Gastrocnemius medialis (tissue), 4 donors: ENCODE measurements around the gene KIT. TPM values are rescaled to one million over a fixed set of nuclear protein-coding genes. Genes with fewer than 3 reads are reported as not detected.

Source experiments
- ATAC-seq, 2 donors: fragments of 150-250 bp; one replicate each; pipeline ENCODE4 v1.9.1; 2016
- DNase-seq, 2 donors: peaks; one replicate each; pipeline ENCODE4 v3.0.0-alpha.2; 2019
- H3K27ac ChIP-seq, 4 donors: fragments of 200-600 bp; sonication (generic); 1 replicate in 1 of 4; 2 replicates in 3 of 4; pipeline ENCODE4 v1.5.1; 2016 to 2018; ENCODE audit warnings: mild to moderate bottlenecking in 2 of 4, moderate library complexity in 1 of 4
- H3K27me3 ChIP-seq, 3 donors: fragments of 200-600 bp; sonication (generic) in 2 of 3; 1 replicate in 1 of 3; 2 replicates in 2 of 3; pipeline versions ENCODE4 v1.5.1 to v1.6.0; 2016 to 2019; ENCODE audit warnings: mild to moderate bottlenecking in 1 of 3, moderate library complexity in 1 of 3
- H3K36me3 ChIP-seq, 2 donors: fragments of 200-600 bp; sonication (generic) in 1 of 2; one replicate each; pipeline ENCODE4 v1.5.1; 2017 to 2018
- H3K4me1 ChIP-seq, 2 donors: fragments of 200-600 bp; sonication (generic) in 1 of 2; one replicate each; pipeline ENCODE4 v1.5.1; 2016 to 2017; ENCODE audit warnings: mild to moderate bottlenecking in 2 of 2
- H3K4me3 ChIP-seq, 4 donors: fragments of 200-600 bp; sonication (generic) in 3 of 4; 1 replicate in 1 of 4; 2 replicates in 3 of 4; pipeline ENCODE4 v1.5.1; 2016 to 2019; ENCODE audit warnings: mild to moderate bottlenecking in 2 of 4
- H3K9me3 ChIP-seq, 3 donors: fragments of 200-600 bp; sonication (generic) in 2 of 3; 1 replicate in 1 of 3; 2 replicates in 2 of 3; pipeline ENCODE4 v1.5.1; 2016 to 2019
- POLR2A ChIP-seq, 2 donors: fragments of 450-650 bp; IDR thresholded peaks; one replicate each; pipeline ENCODE4 v1.6.1; 2017; ENCODE audit warnings: antibody characterized with exemption in 2 of 2, mild to moderate bottlenecking in 2 of 2, moderate library complexity in 2 of 2
- in situ Hi-C, 4 donors: fragments of 200-750 bp; cut with MboI; loops; one replicate each; pipeline versions ENCODE4 v1.15.0 to v1.8.0; 2017; ENCODE audit warnings: low sequenced_read_pairs in 4 of 4
- intact Hi-C: fragments of 100-400 bp; cut with DNase I; formaldehyde crosslinking; loops from one replicate; pipeline ENCODE4 v1.15.1; 2023; ENCODE audit warnings: low total_unique reads
- total RNA-seq, 4 donors: library from RNA; depleted of rRNA; stranded (reverse); fragments of >200 nt; gene quantifications; one replicate each; pipeline versions ENCODE4 v1.1.0 to v1.2.3, GENCODE V29; 2016
- TF ChIP-seq, protein P1 (sequence below), 5 experiments: fragments of 450-650 bp in 3 of 5; fragments of 200-600 bp in 2 of 5; sonication (generic) in 2 of 5; IDR thresholded peaks in 4 of 5; conservative IDR thresholded peaks in 1 of 5; 1 replicate in 4 of 5; 2 replicates in 1 of 5; pipeline ENCODE4 v1.5.1; 2016 to 2019; ENCODE audit warnings: antibody characterized with exemption in 5 of 5, mild to moderate bottlenecking in 3 of 5, moderate library complexity in 3 of 5

KIT gene
- total RNA-seq, 4 donors from 2014 or later: 0.62 to 2.9 (median 1.9) TPM

- ATAC-seq: no peak
- no peak overlapping the region for H3K4me3 ChIP-seq
- DNase-seq: no peak
- H3K4me1 ChIP-seq: no peaks in the 10 kb centered on the region
- no peaks in the 10 kb centered on the region for H3K36me3 ChIP-seq
- H3K27me3 ChIP-seq: no peaks in the 10 kb centered on the region
- no peak overlapping the region for H3K27ac ChIP-seq
- no peaks in the 10 kb centered on the region for H3K9me3 ChIP-seq
- in situ Hi-C loops (no loop called here), intact Hi-C loops (no loop called here)
- TF ChIP-seq POLR2A (IDR thresholded peaks at IDR 0.05): no peak
- TF ChIP-seq, protein P1, sequence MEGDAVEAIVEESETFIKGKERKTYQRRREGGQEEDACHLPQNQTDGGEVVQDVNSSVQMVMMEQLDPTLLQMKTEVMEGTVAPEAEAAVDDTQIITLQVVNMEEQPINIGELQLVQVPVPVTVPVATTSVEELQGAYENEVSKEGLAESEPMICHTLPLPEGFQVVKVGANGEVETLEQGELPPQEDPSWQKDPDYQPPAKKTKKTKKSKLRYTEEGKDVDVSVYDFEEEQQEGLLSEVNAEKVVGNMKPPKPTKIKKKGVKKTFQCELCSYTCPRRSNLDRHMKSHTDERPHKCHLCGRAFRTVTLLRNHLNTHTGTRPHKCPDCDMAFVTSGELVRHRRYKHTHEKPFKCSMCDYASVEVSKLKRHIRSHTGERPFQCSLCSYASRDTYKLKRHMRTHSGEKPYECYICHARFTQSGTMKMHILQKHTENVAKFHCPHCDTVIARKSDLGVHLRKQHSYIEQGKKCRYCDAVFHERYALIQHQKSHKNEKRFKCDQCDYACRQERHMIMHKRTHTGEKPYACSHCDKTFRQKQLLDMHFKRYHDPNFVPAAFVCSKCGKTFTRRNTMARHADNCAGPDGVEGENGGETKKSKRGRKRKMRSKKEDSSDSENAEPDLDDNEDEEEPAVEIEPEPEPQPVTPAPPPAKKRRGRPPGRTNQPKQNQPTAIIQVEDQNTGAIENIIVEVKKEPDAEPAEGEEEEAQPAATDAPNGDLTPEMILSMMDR (IDR thresholded peaks at IDR 0.05 in 4 of 5, conservative IDR thresholded peaks at IDR 0.05 in 1 of 5): no peak
Observed at GRCh38 chr4:54773022-54773421, 115.3 kb downstream of the KIT start.

- DNase-seq: no peak
- Histone ChIP-seq H3K36me3 (no peaks in the 10 kb centered on the region), H3K27ac (no peak overlapping the region), H3K4me1 (peaks cover 0 to 6% of the 10 kb centered on the region in 2 donors), H3K27me3 (no peaks in the 10 kb centered on the region), H3K9me3 (no peaks in the 10 kb centered on the region), H3K4me3 (no peak overlapping the region)
- no peak for TF ChIP-seq POLR2A (IDR thresholded peaks at IDR 0.05)
- TF ChIP-seq, protein P1 (IDR thresholded peaks at IDR 0.05 in 4 of 5, conservative IDR thresholded peaks at IDR 0.05 in 1 of 5): no peak
- ATAC-seq: no peak
- intact Hi-C loops (no loop called here), in situ Hi-C loops (no loop called here)
Observed at GRCh38 chr4:54779036-54779435, 121.3 kb downstream of the KIT start.

DNA sequence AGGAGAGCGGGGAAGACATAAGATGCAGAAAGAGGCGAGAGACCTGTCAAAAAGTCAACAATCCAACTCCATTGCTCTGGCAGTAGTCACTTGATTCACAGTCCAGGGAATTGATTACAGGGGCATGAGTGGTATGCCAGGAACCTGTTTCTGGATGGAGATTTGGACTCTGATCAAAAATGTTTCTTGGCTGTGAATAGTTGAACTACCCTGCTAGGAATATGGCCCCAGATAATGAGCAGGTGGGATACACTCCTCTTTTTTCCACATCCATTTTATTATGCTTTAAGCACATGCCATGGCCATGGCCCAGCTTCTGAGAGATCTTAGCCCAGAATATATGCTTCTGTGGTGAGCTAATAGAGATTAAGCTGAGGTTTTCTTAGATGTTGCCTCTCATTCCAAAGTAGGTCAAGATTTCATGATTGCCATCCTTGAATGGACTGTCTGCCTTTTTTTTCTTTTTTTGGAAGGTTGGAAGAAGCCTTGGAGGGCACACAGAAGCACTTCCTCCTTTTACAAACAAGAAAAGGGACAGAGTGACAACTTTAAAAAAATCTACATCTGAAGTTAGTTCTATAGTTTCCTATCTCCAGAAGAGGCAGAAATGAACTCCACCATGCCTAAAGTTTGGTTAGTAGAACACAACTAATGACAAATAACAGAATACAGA lies 121.9 kb downstream of the KIT start:
- intact Hi-C loops (no loop called here), in situ Hi-C loops (no loop called here)
- no peak overlapping the region for H3K27ac ChIP-seq
- ATAC-seq: no peak
- no peak overlapping the region for H3K4me3 ChIP-seq
- H3K27me3 ChIP-seq: no peaks in the 10 kb centered on the region
- TF ChIP-seq POLR2A (IDR thresholded peaks at IDR 0.05): no peak
- TF ChIP-seq, protein P1 (IDR thresholded peaks at IDR 0.05 in 4 of 5, conservative IDR thresholded peaks at IDR 0.05 in 1 of 5): no peak
- DNase-seq: no peak
- no peaks in the 10 kb centered on the region for H3K36me3 ChIP-seq
- H3K9me3 ChIP-seq: no peaks in the 10 kb centered on the region
- H3K4me1 ChIP-seq: peaks cover 0 to 6% of the 10 kb centered on the region in 2 donors

- peaks cover 0 to 6% of the 10 kb centered on the region in 2 donors for H3K4me1 ChIP-seq
- no peak overlapping the region for H3K27ac ChIP-seq
- H3K4me3 ChIP-seq: no peak overlapping the region
- DNase-seq (no peak), ATAC-seq (no peak)
- intact Hi-C loops: no loop called here
- H3K36me3 ChIP-seq: no peaks in the 10 kb centered on the region
- TF ChIP-seq, protein P1 (IDR thresholded peaks at IDR 0.05 in 4 of 5, conservative IDR thresholded peaks at IDR 0.05 in 1 of 5): no peak
- TF ChIP-seq POLR2A (IDR thresholded peaks at IDR 0.05): no peak
- in situ Hi-C loops: no loop called here
- no peaks in the 10 kb centered on the region for H3K27me3 ChIP-seq
- no peaks in the 10 kb centered on the region for H3K9me3 ChIP-seq
Observed at GRCh38 chr4:54780149-54780495, 122.4 kb downstream of the KIT start.

DNA sequence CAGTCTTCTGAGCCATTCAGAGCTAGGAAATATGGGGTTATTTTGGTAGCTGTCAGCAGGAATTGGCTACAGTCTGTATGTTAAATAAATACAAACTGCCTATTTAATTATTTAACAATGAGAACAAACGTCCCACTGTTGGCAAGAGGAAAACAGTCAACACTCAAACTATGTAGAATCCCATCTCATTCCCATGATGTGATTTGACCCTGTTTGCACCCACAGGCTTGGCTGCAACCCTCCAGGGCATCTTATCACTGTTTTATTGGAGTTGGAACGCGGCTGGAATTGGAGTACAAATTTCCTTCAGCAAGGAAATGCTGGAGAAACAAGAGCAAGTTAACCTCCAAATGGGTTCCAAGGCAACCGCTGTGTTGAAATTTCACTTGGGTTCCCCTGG lies 124.0 kb downstream of the KIT start:
- TF ChIP-seq POLR2A (IDR thresholded peaks at IDR 0.05): no peak
- TF ChIP-seq, protein P1 (IDR thresholded peaks at IDR 0.05 in 4 of 5, conservative IDR thresholded peaks at IDR 0.05 in 1 of 5): no peak
- in situ Hi-C loops: no loop called here
- peaks cover 0 to 6% of the 10 kb centered on the region in 2 donors for H3K4me1 ChIP-seq
- intact Hi-C loops: no loop called here
- ATAC-seq (no peak), DNase-seq (peak; percentile 5 to 13)
- no peak overlapping the region for H3K4me3 ChIP-seq
- no peaks in the 10 kb centered on the region for H3K36me3 ChIP-seq
- no peak overlapping the region for H3K27ac ChIP-seq
- no peaks in the 10 kb centered on the region for H3K27me3 ChIP-seq
- no peaks in the 10 kb centered on the region for H3K9me3 ChIP-seq
